NAMALWA (cell line): ENCODE data around the gene CBFB.

ENCODE experiments used
- DNase-seq: peaks from one replicate; pipeline ENCODE4 v3.0.0-alpha.2; 2015; ENCODE audit warnings: low spot score

Gene CBFB

DNA sequence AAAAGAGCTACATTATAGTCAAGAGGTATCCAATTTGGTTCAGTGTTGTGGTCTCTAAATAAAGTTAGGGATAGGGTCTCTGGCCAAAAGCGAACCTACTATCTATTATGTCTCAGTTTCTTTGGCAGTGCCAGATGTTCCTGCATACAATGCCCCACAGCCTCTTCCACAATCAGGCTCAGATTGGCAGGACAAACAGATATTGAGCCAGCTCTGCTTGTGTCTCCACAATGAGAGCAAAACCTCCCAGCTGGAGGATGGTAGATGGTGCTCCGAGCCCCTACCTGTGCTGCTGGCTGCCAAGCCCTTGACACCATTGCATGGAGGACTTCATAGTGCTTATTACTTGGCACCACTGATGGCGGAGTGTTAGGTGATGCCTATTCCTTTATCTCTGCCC is 100.5 kb downstream of the CBFB start:
- DNase-seq, result no peak

DNA sequence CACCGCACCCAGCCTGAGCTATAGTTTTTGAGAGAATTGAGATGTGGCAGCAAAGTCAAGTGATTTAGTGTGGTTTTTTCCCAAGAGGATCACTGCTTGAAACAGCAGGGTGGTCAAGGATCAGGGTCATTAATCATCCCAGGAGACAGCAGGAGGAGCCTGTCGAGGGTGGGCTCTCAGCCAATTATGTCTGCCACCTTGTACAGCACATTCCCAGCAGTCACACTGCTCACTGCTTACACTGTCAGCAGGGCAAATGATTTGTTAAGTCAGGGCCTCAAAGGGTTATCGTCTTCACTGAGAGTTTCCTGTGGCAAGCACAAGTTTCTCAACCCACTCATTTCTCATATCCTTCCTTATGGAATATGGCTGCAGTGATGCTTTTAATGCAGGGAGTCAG is 108.7 kb downstream of the CBFB start:
- no peak for DNase-seq

DNA sequence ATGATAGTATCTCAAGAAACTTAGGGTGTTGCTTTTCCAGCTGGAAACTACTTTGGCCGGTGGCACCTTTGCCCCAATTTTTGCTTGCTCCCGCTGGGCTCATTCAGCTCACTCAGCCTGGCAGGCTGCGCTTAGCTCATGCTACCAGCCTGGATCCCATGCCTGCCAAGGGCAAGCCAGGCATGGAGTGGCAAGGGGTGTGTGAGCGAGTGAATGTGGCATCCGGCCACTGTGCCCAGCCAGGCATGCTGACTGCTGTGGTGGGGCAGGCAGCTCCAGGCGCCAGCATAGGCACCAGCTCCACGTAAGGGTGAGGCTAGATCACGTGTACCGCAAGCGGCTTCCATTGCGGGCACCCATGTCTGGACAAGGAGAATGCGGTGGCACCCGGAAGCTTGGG is 112.4 kb downstream of the CBFB start:
- DNase-seq, result no peak

- no peak for DNase-seq
These were observed 113.4 kb downstream of the CBFB start for GRCh38 chr16:67142342-67142741.

DNA sequence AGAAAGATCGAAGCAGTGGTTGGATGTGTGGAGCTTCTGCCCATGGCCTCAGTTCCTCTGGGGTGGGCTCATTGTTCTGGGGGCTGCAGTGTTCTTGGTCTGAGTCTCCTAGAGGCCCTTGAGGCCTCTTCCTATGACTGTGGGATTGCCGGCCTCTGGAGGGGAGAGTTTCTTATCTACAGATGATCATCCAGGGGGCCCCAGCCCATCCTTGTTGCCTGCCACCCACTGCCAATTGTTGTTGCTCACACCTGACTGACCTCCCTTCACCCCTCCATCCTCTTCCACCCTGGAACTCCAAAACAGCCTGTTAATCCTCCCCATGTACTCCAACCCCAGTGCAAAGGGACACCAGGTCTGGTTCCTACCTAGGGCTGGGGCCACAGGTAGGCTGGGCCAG is 116.0 kb downstream of the CBFB start:
- DNase-seq, result no peak

DNA sequence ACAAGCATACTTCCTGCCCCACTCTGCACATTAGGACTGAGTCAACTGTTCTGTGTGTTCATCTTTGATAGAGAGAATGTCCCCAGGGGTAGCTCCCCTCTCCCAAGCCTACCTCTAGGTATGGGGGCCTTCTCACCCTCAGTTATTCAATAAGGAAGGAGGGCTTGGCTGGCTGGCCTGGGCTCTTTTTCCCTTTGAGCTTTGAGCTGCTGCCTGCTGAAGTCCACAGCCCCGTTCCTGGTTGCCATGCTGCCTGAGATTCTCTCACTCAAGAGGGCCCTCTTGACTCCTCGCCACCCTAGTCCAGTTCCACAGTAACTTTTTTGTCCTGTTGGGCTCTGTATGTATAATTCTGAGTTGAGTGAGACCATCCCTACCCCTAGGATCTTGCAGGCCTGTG is 116.8 kb downstream of the CBFB start:
- no peak for DNase-seq

DNA sequence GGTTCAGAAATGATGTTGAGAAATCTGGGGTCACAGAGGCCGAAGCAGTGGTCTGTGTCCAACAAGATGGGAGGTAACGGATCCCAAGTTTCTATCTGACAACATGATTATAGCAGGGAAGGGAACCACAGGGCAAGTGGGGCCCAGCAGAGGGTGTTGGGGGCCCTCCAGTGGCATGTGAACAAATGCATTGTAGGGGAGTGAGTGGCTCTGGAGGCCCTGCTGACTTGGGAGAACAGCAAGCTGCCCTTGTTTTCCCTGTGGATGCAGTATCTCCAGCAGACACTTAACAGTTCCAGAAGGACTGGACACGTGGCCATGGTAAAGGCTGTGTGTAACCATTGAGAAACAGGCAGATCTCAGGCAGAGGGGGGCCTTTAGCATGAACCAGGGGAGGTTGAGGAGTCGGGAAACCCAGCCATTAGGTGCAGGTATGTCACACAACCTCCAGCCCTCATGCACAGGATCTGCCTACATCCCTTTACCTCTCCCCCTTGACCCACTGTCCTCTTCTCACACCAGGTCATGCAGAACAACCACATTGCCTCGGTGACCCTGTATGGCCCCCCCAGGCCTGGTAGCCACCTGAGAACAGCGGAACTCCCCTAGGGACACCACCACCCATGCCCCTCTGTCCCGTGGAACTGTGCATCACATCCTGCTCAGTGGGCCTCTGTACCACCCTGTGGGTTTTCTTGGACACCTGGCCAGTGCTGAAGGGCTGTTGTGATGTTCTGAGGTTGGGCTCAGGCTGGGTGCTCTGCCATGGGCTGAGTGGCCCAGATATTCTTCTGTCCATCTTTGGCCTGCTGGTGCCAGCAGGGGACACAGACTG is 117.8 kb downstream of the CBFB start:
- no peak for DNase-seq

- no peak for DNase-seq
These were observed 118.6 kb downstream of the CBFB start for GRCh38 chr16:67147437-67148140.

- no peak for DNase-seq
These were observed 119.3 kb downstream of the CBFB start for GRCh38 chr16:67148221-67148620.

GRCh38 chr16:67148656-67149275 is 119.8 kb downstream of the CBFB start:
- DNase-seq, result no peak

- no peak for DNase-seq
These were observed 120.5 kb downstream of the CBFB start for GRCh38 chr16:67149276-67150046.

DNA sequence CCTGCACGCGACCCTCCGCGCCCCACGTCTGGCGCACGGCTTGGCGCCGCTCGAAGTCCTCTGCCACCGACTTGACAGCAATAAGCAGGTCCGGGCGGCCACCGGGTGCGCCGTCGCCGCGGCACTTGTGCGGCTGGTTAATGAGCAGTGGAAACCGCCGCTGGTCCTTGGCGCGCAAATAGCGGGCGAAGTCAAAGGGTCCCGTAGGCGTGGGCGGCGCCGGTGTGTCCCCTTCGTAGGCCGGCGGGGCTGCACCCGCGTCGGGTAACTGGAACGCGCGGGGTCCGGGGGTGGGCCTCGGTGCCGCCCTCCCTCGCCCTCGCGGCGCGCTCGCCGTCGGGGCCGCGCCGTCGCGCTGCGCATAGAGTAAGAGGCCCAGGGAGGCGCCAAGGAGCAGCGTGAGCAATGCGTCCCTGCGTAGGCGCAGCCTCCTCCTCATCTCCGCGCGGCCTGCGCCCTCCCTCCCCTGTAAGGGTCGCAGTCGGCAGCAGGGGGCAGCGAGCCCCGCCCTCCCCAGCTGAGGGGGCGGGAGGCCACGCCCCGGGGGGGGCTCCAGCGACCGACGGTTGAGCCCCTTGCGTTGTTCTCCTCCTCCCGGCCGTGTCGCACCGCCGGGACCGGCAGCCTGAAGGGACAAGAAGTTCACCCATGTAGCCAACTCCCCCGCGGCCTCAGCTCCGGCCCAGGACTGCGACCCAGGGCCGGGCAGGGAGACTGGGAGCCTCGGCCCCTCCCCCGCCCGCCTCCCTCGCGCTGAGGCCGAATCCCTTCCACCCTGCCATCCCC is 121.3 kb downstream of the CBFB start:
- DNase-seq, result no peak
